HG02938 (cell line): ENCODE results near the gene ADAMTS13.

Source experiments
- ATAC-seq: cut with Tn5 transposase; IDR thresholded peaks from one replicate; pipeline ENCODE4 v1.9.1; 2021; ENCODE audit warnings: mild to moderate bottlenecking, moderate library complexity; ENCODE audit not compliant: unreplicated experiment

Gene ADAMTS13

GRCh38 chr9:133505901-133506652, 83.9 kb downstream of the ADAMTS13 start:
- no peak for ATAC-seq

- ATAC-seq, result no peak
Observed at GRCh38 chr9:133506653-133507038, 84.5 kb downstream of the ADAMTS13 start.

- ATAC-seq, result no peak
Observed at GRCh38 chr9:133507246-133507965, 85.2 kb downstream of the ADAMTS13 start.

GRCh38 chr9:133508046-133508445, 85.9 kb downstream of the ADAMTS13 start:
- ATAC-seq, result no peak
